ENCODE measurements around the gene RBBP5. TPM values are rescaled to one million over a fixed set of nuclear protein-coding genes. Genes with fewer than 3 reads are reported as not detected.
"Not testable (repeated sequence)": the region's sequence is repeated elsewhere in the genome, so short reads cannot be mapped to it uniquely, and the experiment has no call there.

RBBP5 gene
- 10.9 TPM for polyA plus RNA-seq (ENCODE audit: insufficient read length)

- peak; percentile 96 for DNase-seq
Observed at GRCh38 chr1:205121660-205122488, at the start of gene RBBP5. Gene RBBP5, minus strand, starts transcription at chr1:205121978. Its CDS starts 105 bp downstream, at chr1:205121873.

- DNase-seq: no peak
Observed at GRCh38 chr1:205171369-205171768, 49.6 kb upstream of the RBBP5 start.

GRCh38 chr1:205170532-205171269 lies 48.9 kb upstream of the RBBP5 start:
- DNase-seq: no peak

GRCh38 chr1:205169248-205169647 lies 47.5 kb upstream of the RBBP5 start:
- no peak for DNase-seq

- no peak for DNase-seq
Observed at GRCh38 chr1:205168291-205168690, 46.5 kb upstream of the RBBP5 start.

- no peak for DNase-seq
Observed at GRCh38 chr1:205162301-205162700, 40.5 kb upstream of the RBBP5 start.

GRCh38 chr1:205161076-205161475 lies 39.3 kb upstream of the RBBP5 start:
- DNase-seq: no peak

GRCh38 chr1:205158048-205158616 lies 36.4 kb upstream of the RBBP5 start:
- DNase-seq: no peak

GRCh38 chr1:205155665-205156377 lies 34.0 kb upstream of the RBBP5 start:
- not testable (repeated sequence) for DNase-seq

GRCh38 chr1:205152505-205152904 lies 30.7 kb upstream of the RBBP5 start:
- no peak for DNase-seq

- no peak for DNase-seq
Observed at GRCh38 chr1:205150651-205151428, 29.1 kb upstream of the RBBP5 start.

GRCh38 chr1:205147191-205147835 lies 25.5 kb upstream of the RBBP5 start:
- DNase-seq: no peak

GRCh38 chr1:205144751-205145150 lies 23.0 kb upstream of the RBBP5 start:
- DNase-seq: no peak

GRCh38 chr1:205144046-205144720 lies 22.4 kb upstream of the RBBP5 start:
- DNase-seq: no peak

GRCh38 chr1:205142102-205142469 lies 20.3 kb upstream of the RBBP5 start:
- no peak for DNase-seq

- peak; percentile 71 for DNase-seq
Observed at GRCh38 chr1:205141236-205142101, 19.7 kb upstream of the RBBP5 start.

- DNase-seq: no peak
Observed at GRCh38 chr1:205140113-205140512, 18.3 kb upstream of the RBBP5 start.

GRCh38 chr1:205137901-205138300 lies 16.1 kb upstream of the RBBP5 start:
- no peak for DNase-seq

GRCh38 chr1:205133287-205133686 lies 11.5 kb upstream of the RBBP5 start:
- DNase-seq: no peak
